Lower lobe of right lung (tissue), 2 donors: Measurements from ENCODE around the gene CCNB1IP1. TPM values are rescaled to one million over a fixed set of nuclear protein-coding genes. Genes with fewer than 3 reads are reported as not detected.
"Not testable (repeated sequence)": the region's sequence is repeated elsewhere in the genome, so short reads cannot be mapped to it uniquely, and the experiment has no call there.

Experiments used
- ATAC-seq, 2 donors: fragments of 200-7000 bp; cut with Tn5 transposase; one replicate each; pipeline ENCODE4 v1.9.1; 2020 to 2022; ENCODE audit warnings: mild to moderate bottlenecking in 2 of 2, moderate library complexity in 2 of 2
- DNase-seq: peaks from one replicate; pipeline ENCODE4 v3.0.0-alpha.2; 2020
- H3K27ac ChIP-seq: fragments of 200-600 bp; one replicate; pipeline ENCODE4 v1.8.0; 2022
- H3K27me3 ChIP-seq: fragments of 200-600 bp; one replicate; pipeline ENCODE4 v1.8.0; 2022; ENCODE audit warnings: low read depth
- H3K36me3 ChIP-seq: fragments of 200-600 bp; one replicate; pipeline ENCODE4 v1.8.0; 2022; ENCODE audit warnings: mild to moderate bottlenecking
- H3K4me1 ChIP-seq: fragments of 200-600 bp; one replicate; pipeline ENCODE4 v1.8.0; 2022
- H3K4me3 ChIP-seq: fragments of 200-600 bp; one replicate; pipeline ENCODE4 v1.8.0; 2022; ENCODE audit warnings: mild to moderate bottlenecking
- H3K9me3 ChIP-seq: fragments of 200-600 bp; one replicate; pipeline ENCODE4 v1.8.0; 2022
- intact Hi-C: fragments of 100-400 bp; cut with DNase I; formaldehyde crosslinking; loops from one replicate; pipeline ENCODE4 v1.11.0; 2022
- total RNA-seq: library from RNA; stranded (reverse); fragmentation: NEBNext Ultra II Directional; extraction: Animal tissue kit (Norgen Biotek cat#: 25700); gene quantifications from one replicate; pipeline ENCODE4 v1.2.1, GENCODE V29; 2021
- TF ChIP-seq, protein P1 (sequence below): fragments of 200-600 bp; IDR thresholded peaks from one replicate; pipeline ENCODE4 v1.8.0; 2022; ENCODE audit warnings: antibody characterized with exemption, mild to moderate bottlenecking
- donor health status: DM: no; HTN: yes; CAD: no; lungs with severe emphysema.

CCNB1IP1 gene
- total RNA-seq, 1 donor from 2014 or later, result 36.9 TPM

DNA sequence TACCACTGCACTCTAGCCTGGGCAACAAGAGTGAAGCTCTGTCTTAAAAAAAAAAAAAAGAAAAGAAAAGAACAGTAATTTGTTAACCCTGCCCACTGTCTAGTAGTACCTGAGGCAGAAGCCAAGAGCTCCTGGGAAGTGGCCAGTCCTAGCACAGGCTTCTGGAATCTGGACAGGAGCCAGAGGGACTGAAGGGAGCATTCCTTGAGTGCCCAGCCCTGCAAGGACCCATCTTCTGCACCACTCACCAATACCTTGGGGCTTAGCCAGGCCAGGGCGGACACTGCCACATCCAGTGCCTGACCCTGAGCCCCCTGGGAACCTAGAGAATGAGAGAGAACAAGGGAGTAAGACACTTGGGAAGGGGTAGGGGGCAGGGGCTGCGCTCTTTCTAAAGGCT lies 44.1 kb upstream of the CCNB1IP1 start:
- no peak for DNase-seq
- intact Hi-C loops, result no loop called here
- Histone ChIP-seq H3K36me3 (peaks cover 99% of the 10 kb centered on the region), H3K4me3 (no peak overlapping the region), H3K9me3 (no peaks in the 10 kb centered on the region), H3K27me3 (no peaks in the 10 kb centered on the region), H3K4me1 (no peaks in the 10 kb centered on the region), H3K27ac (no peak overlapping the region)
- TF ChIP-seq, protein P1, sequence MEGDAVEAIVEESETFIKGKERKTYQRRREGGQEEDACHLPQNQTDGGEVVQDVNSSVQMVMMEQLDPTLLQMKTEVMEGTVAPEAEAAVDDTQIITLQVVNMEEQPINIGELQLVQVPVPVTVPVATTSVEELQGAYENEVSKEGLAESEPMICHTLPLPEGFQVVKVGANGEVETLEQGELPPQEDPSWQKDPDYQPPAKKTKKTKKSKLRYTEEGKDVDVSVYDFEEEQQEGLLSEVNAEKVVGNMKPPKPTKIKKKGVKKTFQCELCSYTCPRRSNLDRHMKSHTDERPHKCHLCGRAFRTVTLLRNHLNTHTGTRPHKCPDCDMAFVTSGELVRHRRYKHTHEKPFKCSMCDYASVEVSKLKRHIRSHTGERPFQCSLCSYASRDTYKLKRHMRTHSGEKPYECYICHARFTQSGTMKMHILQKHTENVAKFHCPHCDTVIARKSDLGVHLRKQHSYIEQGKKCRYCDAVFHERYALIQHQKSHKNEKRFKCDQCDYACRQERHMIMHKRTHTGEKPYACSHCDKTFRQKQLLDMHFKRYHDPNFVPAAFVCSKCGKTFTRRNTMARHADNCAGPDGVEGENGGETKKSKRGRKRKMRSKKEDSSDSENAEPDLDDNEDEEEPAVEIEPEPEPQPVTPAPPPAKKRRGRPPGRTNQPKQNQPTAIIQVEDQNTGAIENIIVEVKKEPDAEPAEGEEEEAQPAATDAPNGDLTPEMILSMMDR, result no peak
- ATAC-seq, result peak; percentile 46 to 66

DNA sequence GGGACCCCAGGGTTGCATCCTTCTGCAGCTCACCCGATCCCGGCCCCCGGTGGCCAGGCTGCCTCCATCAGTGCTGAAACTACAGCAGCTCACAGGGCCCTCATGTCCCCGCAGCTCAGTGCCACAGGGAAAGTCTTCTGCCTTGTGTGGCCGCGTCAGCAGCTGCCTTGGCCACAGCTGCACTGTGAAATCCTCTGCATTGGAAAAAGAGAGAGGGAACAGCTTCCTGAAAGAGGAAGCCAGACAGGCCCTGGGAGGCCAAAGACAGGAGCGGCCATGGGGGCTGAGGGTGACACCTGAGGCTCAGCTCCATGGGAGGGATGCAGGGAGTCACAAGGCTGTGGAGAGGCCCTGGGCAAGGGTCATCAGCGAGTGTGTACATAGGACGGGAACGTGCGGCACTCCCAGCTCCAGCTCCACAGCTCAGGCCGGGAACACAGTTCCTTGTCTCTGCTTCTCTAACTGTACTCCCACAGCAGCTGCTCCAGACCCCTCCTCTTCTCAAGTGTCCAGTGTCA lies 43.1 kb upstream of the CCNB1IP1 start:
- TF ChIP-seq, protein P1, result no peak
- Histone ChIP-seq H3K27ac (no peak overlapping the region), H3K4me1 (no peaks in the 10 kb centered on the region), H3K27me3 (no peaks in the 10 kb centered on the region), H3K9me3 (no peaks in the 10 kb centered on the region), H3K36me3 (peaks cover 99% of the 10 kb centered on the region), H3K4me3 (no peak overlapping the region)
- intact Hi-C loops, result no loop called here
- ATAC-seq, result no peak
- no peak for DNase-seq

DNA sequence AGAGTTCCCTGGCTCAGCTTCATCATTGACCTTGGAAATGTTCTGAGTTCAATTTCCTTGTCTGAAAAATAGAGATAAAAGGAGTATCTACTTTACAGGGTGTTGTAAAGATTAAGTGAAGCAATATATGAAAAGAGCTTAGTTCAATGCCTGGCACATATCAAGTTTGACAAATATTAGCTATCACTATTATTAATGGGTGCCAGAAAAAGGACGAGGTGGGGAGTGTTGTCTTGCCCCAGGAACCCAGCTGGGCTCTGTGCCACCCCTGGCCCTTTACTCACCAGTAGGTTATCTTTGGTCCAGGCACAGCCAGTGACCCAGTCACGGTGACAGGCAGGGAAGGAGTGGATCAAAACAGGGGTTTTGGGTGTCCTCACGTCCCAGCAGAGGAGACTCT lies 42.4 kb upstream of the CCNB1IP1 start:
- intact Hi-C loops, result no loop called here
- TF ChIP-seq, protein P1, result no peak
- DNase-seq, result no peak

DNA sequence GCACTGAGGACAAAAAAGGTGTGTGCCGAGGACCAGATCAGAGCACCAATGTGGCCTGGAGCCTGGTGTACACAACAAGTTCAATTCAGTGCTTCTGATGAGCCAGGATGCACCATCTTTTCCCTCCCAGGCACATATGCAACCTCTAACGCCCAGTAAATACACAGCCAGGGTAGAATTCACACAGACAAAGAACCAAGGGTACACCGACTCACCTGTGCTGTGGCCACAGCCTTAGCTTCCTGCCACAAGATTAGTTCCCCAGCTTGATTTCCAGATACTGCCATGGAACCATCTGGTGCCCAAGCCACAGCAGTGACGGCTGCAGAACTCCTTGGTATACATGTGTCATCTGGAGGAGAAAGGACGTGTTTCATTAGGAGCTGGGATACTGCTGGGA lies 39.7 kb upstream of the CCNB1IP1 start:
- H3K4me3 ChIP-seq, result no peak overlapping the region
- TF ChIP-seq, protein P1, result no peak
- peaks cover 99% of the 10 kb centered on the region for H3K36me3 ChIP-seq
- ATAC-seq (no peak), DNase-seq (no peak)
- no peaks in the 10 kb centered on the region for H3K4me1 ChIP-seq
- H3K9me3 ChIP-seq, result no peaks in the 10 kb centered on the region
- intact Hi-C loops, result no loop called here
- H3K27ac ChIP-seq, result no peak overlapping the region
- no peaks in the 10 kb centered on the region for H3K27me3 ChIP-seq

More for the DNA sequence above, 42.4 kb upstream of the CCNB1IP1 start:
- H3K4me3 ChIP-seq, result no peak overlapping the region
- no peaks in the 10 kb centered on the region for H3K27me3 ChIP-seq
- ATAC-seq, result no peak
- H3K9me3 ChIP-seq, result no peaks in the 10 kb centered on the region
- no peak overlapping the region for H3K27ac ChIP-seq
- H3K4me1 ChIP-seq, result no peaks in the 10 kb centered on the region
- H3K36me3 ChIP-seq, result peaks cover 99% of the 10 kb centered on the region

DNA sequence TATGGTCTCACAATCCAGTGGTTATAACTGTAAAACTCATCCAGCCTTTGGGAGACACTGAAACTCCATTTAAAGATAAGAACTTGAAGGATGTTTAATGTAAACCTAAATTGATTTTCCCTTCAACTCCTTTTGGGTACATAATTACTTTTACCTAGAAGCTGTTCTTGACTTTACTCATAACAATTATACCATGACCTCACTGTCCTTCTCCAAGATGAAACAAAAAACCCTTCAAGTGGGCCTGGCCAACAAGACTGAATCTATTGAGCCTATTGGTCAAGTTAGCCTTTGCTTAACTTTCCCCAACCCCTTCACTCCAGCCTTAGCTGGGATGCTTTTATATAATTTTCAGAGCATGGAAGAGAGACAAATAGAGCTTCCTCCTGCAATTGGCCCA lies 32.8 kb upstream of the CCNB1IP1 start:
- no peaks in the 10 kb centered on the region for H3K27me3 ChIP-seq
- H3K9me3 ChIP-seq, result no peaks in the 10 kb centered on the region
- TF ChIP-seq, protein P1, result no peak
- ATAC-seq (no peak), DNase-seq (no peak)
- no peak overlapping the region for H3K4me3 ChIP-seq
- no peak overlapping the region for H3K27ac ChIP-seq
- peaks cover 93% of the 10 kb centered on the region for H3K36me3 ChIP-seq
- H3K4me1 ChIP-seq, result no peaks in the 10 kb centered on the region
- intact Hi-C loops, result no loop called here

DNA sequence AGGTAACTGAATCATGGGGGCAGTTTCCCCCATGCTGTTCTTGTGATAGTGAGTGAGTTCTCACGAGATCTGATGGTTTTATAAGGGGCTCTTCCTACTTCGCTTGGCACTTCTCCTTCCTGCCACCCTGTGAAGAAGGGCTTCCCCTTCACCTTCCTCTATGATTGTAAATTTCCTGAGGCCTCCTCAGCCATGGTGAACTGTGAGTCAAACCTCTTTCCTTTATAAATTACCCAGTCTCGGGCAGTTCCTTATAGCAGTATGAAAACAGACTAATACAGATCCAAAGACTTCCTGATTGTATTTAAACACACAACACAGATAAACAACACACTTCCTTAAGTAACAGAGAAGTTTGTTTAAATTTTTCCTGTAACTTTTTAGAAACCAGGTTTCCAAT lies 25.4 kb upstream of the CCNB1IP1 start:
- H3K27ac ChIP-seq, H3K9me3 ChIP-seq, H3K4me1 ChIP-seq, ATAC-seq, intact Hi-C loops, DNase-seq, H3K4me3 ChIP-seq, H3K27me3 ChIP-seq: not testable (repeated sequence)
- H3K36me3 ChIP-seq, result peaks cover 73% of the 10 kb centered on the region
